Fibroblast of gingiva (primary cell): ENCODE data around the gene CPSF4.
"Not testable (repeated sequence)": the region's sequence is repeated elsewhere in the genome, so short reads cannot be mapped to it uniquely, and the experiment has no call there.

Source experiments
- DNase-seq: peaks from one replicate; pipeline ENCODE4 v3.0.0-alpha.2; 2011; ENCODE audit warnings: low read depth

The CPSF4 gene

DNA sequence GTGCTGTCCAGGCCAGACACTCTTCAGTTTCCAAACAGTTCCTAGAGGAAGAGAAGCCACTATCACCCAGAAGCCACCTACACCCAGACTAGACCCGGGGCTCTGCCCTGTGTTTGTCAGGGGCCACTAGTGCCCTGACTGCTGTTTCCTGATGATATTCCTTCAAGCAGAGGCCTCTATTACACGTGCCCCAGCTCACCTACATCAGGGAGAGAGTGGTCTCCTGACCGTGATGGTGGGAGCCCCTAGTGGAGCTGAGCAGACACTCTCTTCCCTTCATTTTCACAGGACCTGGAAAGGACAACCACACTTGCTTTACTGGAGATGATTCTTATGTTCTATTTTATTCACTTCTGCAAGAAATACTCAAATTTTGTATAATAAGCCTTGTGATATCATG, 52.1 kb downstream of the CPSF4 start:
- DNase-seq, result no peak

GRCh38 chr7:99493823-99494222, 55.1 kb downstream of the CPSF4 start:
- no peak for DNase-seq

DNA sequence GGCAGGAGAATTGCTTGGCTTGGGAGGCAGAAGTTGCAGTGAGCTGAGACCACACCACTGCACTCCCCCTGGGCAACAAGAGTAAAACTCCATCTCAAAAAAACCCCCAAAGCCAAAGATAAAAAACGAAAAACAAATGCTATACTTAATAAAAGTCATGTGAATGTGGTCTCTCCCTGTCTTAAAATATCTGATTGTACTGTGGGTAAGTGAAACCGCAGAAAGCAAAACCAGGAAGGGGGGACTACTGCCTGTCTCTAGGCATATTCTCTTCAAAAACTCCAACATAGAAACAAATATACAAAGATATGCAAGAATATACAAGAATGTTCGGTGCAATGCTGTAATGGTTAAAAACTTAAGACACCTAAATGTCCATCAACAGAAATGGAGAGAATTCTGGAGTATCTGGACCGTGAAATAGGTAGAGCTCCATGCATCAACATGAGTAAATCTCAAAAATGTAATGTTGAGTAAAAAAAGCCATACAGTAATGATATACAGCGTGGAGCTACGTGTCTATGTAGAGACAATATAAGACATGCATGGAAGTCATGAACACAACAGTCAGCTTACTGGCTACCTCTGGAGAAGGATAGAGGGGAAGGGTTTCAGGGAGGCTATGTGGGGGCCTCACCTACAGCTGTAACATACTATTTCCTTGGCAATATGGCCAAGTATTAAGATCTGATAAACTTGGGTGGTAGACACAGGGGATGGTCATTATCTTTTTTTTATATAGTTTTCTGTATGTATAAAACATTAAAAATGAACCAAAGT, 59.2 kb downstream of the CPSF4 start:
- DNase-seq, result no peak

DNA sequence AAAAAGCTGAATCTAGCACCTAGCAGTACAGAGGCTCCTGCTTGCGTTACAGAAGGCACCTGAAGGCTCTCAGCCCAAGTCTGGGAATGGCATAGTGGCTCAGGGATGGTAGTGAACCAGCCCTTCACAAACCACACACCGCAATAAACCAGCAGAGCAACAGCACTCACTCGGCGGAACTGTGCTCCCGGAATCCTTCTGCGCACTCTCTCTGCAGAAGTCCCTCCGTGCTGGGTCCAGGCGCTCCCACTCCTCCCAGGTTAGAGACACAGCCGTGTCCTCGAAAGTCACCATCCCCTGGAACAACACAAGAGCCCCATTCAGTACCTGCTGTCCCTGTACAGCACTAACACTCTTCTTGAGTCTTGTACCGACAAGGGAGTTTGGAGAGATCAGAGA, 59.8 kb downstream of the CPSF4 start:
- no peak for DNase-seq

GRCh38 chr7:99499371-99499720, 60.6 kb downstream of the CPSF4 start:
- DNase-seq, result no peak

DNA sequence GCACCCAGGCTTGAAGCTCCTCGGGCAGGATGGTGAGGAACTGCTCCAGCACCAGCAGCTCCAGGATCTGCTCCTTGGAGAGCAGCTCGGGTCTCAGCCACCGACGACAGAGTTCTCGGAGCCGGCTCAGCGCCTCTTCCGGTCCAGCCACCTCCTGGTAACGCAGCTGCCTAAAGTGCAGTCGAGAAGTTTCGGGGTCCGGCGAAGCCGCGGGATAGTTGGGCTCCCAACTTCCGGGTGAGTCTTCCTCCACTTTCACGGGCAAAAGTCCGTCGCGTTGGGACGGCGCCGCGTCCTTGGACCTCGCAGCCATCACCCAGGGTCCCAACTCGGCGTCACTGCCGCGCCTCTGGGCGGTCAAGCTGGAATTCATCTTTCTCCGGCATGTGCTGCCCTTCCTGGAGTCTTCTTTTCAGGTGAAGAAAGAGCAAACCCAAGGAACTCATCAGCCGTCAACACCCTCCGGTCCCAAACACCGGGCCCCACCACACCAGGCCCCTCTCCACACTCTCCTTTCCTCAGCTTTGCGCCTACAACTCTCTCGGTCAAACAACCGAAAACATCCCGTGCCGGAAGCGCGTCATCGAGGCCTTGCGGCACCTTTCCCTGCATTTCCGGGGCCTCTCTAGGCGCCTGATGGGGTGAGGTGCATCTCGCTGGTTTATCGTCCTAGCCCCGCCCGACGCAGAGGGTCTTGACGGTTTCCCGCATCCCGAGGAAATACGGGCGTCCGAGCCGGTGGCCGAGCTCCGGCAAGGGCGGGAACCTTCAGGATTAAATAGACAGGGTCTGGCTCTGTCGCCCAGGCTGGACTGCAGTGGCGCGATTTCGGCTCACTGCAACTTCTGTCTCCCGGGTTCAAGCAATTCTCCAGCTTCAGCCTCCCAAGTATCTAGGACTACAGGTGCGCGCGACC, 61.2 kb downstream of the CPSF4 start, which contains the start of gene ZNF394:
ZNF394 (minus strand) TSS at position 561 of the 916 bp plus-strand sequence; CDS start at position 373, 188 bp downstream.
- DNase-seq, result peak; percentile 92

GRCh38 chr7:99500637-99501009, 61.9 kb downstream of the CPSF4 start:
- DNase-seq, result no peak

DNA sequence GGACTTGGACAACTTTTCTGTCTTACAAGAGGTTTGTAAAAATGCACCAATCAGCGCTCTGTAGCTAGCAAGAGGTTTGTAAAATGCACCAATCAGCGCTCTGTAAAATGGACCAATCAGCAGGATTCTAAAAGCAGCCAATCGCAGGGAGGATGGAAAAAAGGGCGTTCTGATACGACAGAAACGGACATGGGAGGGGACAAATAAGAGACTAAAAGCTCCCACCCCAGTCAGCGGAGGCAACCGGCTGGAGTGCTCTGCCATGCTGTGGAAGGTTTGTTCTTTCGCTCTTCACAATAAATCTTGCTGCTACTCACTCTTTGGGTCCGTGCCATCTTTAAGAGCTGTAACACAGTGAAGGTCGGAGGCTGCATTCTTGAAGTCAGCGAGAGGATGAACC, 62.5 kb downstream of the CPSF4 start:
- DNase-seq, result not testable (repeated sequence)

DNA sequence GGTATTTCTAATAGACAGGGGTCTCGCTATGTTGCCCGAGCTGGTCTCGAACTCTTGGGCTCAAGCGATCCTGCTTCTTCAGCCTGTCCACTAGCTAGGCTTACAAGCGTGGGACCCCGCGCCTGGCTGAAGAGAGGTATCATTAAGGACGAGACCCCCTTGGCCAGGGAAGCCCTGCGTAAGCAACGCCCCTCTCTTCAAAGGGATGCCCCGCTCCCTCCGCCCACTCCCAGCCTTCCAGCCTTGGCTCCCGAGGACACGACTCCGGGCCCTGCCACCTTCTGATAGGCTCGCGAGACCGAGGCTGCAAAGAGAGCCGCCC, 65.5 kb downstream of the CPSF4 start:
- DNase-seq, result no peak

- peak; percentile 97 for DNase-seq
Measured at GRCh38 chr7:99504603-99505323, 66.0 kb downstream of the CPSF4 start, which contains the start of gene ZKSCAN5. ZKSCAN5 (plus strand) TSS chr7:99504662; CDS start chr7:99506045, 1,383 bp downstream.

GRCh38 chr7:99505324-99505662, 66.5 kb downstream of the CPSF4 start:
- DNase-seq, result no peak
